ENCODE data around the gene SGMS1.

DNA sequence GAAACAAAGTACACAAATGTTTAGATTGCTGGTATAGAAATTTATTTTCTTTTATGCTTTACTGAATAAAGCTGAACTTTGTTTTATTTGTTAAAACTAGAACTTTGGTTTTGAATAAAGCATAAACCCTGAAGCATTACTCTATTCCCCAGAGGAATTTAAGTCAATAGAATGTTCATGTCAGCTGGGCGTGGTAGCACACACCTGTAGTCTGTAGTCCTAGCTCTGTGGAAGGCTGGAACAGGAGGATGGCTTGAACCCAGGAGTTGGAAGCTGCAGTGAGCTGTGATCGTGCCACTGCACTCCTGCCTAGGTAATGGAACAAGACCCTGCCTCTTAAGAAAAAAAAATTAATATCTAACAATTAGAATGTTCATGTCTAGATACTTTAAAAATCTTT is 233.5 kb downstream of the SGMS1 start:
- TF ChIP-seq, protein P1, sequence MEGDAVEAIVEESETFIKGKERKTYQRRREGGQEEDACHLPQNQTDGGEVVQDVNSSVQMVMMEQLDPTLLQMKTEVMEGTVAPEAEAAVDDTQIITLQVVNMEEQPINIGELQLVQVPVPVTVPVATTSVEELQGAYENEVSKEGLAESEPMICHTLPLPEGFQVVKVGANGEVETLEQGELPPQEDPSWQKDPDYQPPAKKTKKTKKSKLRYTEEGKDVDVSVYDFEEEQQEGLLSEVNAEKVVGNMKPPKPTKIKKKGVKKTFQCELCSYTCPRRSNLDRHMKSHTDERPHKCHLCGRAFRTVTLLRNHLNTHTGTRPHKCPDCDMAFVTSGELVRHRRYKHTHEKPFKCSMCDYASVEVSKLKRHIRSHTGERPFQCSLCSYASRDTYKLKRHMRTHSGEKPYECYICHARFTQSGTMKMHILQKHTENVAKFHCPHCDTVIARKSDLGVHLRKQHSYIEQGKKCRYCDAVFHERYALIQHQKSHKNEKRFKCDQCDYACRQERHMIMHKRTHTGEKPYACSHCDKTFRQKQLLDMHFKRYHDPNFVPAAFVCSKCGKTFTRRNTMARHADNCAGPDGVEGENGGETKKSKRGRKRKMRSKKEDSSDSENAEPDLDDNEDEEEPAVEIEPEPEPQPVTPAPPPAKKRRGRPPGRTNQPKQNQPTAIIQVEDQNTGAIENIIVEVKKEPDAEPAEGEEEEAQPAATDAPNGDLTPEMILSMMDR (optimal IDR thresholded peaks at IDR 0.05 in 1 of 3, IDR thresholded peaks at IDR 0.05 in 1 of 3, conservative IDR thresholded peaks at IDR 0.05 in 1 of 3; ENCODE audit: extremely low read depth in 1 of 3, insufficient read depth in 2 of 3, low read length in 3 of 3): no peak
- TF ChIP-seq EZH2 (IDR thresholded peaks at IDR 0.05; ENCODE audit: low read length): no peak
